GM18511 (cell line): ENCODE data around the gene POPDC3.
"Not testable (repeated sequence)": the region's sequence is repeated elsewhere in the genome, so short reads cannot be mapped to it uniquely, and the experiment has no call there.

Experiments used
- ATAC-seq: cut with Tn5 transposase; IDR thresholded peaks from one replicate; pipeline ENCODE4 v1.9.1; 2021; ENCODE audit warnings: mild to moderate bottlenecking, moderate library complexity; ENCODE audit not compliant: unreplicated experiment

POPDC3 gene, protein sequence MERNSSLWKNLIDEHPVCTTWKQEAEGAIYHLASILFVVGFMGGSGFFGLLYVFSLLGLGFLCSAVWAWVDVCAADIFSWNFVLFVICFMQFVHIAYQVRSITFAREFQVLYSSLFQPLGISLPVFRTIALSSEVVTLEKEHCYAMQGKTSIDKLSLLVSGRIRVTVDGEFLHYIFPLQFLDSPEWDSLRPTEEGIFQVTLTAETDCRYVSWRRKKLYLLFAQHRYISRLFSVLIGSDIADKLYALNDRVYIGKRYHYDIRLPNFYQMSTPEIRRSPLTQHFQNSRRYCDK

DNA sequence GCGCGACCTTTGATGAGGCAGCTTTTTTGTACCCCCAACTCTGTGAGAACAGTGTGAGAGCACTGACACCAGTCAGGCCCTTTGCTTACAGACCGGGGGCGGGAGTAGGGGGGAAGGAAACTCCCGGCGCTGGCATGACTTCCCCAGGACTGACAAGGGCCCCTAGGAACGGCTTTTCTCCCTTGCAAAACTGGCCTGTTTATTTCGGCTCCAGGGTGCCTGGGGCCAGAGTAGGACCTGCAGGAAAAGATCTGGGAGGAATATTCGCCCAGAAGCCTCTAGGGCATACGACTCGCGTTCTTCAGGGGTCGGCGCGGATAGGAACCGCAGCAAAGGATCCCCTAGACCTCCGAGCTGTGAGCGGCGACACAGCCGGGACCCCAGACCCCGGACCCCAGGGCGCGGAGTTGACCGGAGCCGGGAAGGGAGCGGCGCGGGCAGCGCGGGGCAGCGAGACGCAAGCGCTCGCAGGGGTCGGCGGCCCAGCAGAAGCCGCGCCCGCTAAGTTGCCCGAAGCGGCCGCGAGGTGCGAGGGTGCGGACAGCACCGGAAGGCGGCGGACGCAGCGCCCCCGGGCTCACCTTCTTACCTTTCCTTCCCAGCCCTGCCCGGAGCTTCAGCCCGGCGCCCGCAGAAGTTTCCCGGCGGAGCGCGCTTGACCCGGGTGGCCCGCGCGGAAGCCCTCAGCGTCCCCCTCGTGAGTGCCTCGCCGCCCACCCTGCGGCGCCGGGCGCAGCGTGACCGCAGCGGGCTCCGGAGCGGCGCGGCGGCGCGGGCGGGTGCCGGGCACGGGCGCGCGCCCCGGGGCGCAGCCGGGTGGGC, at the start of gene POPDC3:
Gene POPDC3, minus strand, starts transcription at position 771 of the 822 bp plus-strand sequence. CDS start 18,105 bp downstream, outside the sequence.
- peak; percentile 62 for ATAC-seq

DNA sequence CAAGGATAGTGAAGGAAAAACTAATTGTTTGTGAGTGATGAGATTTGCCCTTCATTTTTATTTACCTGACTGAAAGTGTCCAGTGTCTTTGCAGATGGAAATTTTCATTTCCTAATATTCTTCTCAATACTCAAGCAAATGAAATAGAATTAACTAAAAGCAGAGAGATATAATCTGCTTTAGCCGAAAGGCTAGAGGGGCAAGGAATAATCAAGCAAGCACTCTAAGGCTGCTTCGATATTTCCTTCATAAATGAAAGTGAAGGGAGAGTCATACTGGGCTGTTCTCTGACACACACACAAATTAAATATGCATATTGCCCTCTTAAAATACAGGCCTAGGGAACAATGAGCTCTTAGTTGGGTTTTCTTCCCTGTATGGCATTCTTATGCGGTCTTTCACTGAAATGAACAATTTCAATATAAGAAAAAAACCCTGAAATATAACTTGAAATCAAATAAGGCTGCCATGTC, 47.5 kb upstream of the POPDC3 start:
- no peak for ATAC-seq

DNA sequence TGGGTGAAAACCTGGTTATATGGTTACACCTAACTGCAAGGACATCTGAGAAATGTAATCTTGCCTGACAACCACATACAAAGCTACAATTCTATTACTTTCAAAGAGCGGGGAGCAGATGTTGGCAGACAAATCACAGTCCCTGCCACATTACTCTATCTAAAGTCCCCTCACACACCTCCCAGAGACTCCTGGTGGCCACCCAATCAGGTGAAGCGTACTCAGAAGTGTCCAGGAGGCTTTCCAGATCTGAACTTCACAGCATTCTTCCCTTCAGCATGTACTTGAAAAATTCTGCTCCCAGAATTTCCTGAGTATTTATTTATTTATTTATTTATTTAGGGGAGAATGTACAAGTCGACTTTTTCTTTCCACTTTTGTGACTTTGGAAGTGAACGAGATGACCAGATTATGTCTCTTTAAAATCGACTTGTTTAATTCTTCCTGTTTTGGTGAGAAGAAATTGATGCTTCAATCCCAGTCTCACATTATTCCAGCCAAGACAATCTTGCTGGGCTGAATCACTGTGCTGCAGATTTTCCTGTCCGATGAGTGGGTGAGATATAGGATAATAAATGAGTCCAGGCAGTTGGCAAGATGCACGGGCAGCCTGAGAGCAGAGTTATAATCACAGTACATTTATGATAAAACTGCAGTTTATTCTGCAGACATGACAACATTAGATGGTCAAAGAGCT, 46.9 kb upstream of the POPDC3 start:
- ATAC-seq: no peak

DNA sequence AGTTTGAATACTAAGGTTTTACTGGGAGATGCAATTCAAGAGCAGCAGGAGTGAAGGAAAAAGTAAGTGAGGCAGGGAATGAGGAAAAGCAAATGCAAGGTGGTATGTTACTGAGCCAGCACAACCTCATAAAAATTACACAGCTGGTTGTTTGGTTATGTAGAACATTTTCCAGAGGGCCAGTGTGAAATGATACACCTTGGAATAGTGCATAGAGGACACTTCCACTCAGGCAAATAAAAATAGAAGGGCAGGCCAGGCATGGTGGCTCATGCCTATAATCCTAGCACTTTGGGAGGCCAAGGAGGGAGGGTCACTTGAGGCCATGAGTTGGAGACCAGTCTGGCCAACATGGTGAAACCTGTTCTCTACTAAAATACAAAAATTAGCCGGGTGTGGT, 43.4 kb upstream of the POPDC3 start:
- no peak for ATAC-seq

DNA sequence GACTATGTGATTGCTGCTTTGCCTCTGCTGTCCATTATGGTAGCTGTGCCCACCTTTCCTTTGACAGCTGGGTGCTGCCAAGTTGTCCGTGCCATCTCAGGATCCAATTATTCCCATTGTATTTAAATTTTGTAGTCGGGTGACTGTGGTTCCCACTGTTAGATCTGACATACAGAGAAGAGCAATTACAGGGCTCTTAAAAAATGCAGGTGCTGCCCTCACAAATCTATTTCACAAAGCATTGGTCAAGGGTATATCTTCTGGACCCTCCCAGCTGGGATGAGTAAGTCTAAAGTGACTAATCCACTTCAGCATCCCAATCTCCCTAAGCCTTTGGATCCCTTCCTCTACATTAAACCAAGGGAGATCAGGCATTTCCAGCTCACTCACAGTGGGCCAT, 41.4 kb upstream of the POPDC3 start:
- ATAC-seq: not testable (repeated sequence)

DNA sequence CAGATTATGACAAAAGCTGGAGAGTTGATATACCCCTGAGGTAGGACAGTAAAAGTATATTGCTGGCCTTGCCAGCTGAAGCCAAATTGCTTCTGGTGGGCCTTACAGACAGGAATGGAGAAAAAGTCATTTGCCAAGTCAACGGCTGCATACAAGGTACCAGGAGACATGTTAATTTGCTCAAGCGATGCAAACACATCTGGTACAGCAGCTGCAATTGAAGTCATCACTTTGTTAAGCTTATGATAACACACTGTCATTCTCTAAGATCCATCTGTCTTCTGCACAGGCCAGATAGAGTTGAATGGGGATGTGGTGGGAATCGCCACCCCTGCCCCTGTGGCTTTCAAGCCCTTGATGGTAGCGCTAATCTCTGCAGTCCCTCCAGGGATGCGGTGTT, 40.4 kb upstream of the POPDC3 start:
- no peak for ATAC-seq

DNA sequence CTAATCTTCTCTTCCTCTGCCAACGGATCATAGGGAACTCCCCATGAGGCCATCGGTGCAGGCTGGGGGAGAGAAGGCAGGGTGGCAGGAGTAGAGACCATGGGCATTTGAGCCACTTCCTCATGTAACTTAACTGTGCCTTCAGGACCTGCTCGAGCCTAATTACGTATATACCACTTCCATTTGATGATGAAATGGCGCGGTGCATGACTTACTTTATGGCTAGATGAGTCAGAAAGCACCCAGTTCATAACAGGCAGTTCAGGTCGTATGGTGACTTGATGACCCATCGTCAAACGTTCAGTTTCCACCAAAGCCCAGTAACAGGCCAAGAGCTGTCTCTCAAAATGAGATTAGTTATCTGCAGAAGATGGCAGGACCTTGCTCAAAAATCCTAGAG, 39.4 kb upstream of the POPDC3 start:
- not testable (repeated sequence) for ATAC-seq

DNA sequence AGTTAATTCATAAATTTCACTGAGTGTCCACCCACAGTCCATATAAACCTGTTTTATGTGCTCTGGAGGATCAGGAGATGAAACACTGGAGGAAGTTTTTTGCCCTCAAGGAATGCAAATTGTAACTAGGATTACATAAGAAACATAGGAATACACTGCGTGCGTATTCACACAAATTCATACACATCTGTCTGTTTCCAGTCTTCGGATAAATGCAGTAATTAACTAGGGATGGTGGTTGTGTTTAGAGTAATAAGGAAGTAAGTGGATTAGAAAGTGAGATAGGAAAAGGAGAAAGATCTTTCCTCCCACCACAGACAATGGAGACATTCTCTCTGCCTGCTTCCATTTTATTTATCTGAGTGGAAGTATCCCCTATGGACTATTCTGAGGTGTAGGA, 35.7 kb upstream of the POPDC3 start:
- ATAC-seq: no peak

DNA sequence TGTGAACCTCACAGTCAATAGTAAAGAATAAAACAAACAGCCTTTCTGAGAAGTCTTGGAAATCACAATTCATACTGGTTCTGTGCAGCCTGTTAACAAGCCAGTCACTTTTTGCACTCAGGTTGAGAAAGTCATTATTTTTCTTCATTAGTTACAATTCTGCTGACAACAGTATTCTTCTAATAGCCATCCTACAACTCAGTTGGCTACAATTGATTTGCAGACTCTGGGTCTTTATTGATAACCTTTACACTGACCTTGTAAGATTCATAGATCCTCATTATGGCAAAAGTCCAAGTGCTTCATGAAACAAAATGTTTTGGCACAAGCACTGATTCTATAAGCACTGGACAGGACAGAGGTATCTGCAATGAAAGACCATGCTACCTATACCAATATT, 34.9 kb upstream of the POPDC3 start:
- ATAC-seq: no peak

DNA sequence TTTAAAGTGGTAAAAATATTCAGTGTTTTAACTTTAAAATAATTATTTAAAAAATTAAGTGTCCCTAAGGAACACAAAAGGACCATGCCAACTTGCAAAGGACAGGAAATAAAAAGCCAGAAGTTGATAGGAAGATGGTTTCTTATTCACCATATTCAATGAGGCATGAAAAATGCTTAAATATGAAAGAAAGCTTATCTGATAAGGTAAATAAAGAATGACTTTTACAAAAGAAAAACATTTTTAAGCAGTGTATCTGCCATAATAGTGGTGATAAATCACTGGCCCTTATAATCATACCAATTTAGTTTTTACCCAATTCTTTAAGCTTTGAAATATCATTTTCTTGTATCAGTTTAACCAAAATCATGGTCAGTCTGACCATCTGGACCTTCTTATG, 33.5 kb upstream of the POPDC3 start:
- ATAC-seq: no peak

DNA sequence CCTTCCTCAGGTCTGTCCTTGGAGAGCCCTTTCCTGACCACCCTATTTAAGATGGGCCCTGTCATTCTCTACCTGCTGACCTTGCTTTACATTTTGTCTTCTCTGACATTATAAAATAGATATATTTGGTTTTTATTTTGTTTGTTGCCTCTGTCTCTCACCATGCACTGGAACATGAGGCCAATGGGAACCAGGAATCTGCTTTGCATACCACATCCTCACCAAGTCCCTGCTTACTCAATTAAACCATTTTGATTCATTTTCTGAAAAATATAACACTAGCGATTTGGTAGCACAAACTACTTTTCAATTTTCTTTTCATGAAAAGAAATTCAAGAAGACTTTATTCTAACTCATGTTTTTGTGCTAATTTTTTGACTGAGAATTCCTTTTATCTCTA, 32.8 kb upstream of the POPDC3 start:
- peak; percentile 74 for ATAC-seq

DNA sequence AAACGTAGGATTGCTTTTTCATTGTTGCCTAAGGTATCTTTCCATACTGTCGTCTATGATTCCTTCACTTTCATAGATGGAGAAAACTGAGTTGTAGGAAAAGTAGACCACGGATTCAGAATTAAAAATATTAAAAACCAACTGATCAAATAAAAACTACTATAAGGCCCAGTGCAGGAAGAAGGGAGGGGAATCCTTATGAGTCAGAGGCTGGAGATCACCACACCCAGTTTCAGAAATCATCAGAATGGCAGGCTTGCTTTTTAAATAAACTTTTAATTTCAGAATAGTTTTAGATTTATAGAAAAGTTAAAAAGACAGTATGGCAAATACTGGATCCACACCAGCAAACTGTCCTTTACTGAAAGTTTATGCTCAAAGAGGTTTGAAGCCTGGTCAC, 32.0 kb upstream of the POPDC3 start:
- ATAC-seq: no peak

DNA sequence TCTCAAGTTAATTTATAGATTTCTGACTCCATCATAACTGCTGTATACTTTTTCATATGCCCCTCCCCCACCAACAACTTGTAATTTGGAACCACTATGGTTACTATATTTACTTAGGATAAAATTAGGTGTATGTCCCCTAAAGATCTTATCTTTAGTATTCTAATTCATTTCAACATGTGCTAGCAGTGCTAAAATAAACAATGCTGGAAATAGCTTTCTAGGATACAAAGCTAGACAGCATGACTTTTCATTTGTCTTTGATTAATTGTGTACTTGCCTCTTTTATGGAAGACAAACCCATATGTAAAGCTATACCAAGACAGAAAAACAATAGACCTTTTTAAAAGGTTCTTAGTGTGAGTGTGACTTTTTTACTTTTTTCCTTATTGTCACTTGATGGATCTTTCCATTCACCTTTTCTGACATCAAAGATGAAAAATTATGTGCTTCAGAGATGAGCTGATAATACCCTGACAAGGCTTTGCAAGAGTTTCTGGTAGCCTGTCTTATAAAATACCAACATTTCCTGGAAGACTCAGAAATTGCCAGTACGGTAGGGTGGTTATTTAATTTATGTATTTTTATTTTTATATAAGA, 31.2 kb upstream of the POPDC3 start:
- no peak for ATAC-seq

DNA sequence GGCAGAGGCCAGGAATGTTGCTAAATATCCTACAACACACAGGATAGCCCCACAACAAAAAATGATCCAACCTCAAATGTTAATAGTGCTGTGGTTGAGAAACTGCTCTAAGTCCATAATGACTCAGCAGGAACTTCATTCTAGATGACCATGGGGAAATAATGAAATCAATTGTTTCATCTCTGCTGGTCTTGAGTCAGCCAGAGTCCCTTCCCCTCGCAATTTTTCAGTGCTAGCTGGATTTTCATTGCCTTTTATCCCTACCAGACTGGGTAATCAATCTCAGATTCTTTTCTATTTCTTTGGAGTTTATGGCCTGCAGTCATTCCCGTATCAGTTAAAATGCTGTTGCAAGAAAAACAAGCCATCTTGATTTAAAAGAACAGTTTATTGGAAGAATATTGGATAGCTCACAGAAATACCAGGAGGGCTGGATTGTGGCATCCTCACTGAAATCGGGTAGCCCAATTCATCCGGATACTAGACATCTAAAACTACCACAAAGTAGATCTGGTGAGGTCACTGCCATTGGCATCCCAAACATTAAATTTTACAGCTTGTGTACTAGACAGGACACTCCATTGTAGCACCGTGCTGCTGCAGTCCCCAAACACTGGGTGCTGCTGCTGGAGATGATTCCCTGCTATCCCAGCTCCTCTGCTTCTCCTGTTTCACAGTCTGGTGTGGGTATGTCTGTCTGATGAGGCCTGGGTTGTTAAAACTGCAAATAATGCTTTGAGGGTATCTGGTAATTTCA, 30.3 kb upstream of the POPDC3 start:
- ATAC-seq: peak; percentile 48

DNA sequence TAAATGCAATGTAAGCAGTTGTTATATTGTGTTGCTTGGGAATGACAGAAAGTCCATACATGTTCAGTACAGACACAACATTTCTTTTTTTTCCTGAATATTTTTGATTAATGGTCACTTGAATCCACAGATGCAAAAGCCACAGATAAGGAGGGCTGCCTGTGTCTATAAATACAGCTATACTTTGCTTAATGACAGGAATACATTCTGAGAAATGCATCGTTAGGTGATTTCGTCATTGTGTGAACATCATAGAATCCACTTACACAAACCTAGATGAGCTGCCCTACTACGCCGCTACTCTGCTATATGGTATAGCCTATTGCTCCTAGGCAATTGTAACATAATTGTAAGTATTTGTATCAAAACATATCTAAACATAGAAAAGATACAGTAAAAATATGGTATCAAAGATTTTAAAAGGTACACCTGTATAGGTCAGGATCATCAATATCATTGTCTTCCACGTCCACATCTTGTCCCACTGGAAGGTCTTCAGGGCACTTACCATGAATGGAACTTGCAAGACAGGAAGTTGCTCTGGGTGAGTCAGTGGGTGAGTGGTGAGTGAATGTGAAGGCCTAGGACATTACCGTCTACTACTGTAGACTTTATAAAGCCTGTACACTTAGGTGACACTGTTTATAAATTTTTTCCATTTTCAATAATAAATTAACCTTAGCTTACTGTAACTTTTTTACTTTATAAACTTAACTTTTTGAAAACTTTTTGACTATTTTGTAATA, 27.9 kb upstream of the POPDC3 start:
- ATAC-seq: no peak

DNA sequence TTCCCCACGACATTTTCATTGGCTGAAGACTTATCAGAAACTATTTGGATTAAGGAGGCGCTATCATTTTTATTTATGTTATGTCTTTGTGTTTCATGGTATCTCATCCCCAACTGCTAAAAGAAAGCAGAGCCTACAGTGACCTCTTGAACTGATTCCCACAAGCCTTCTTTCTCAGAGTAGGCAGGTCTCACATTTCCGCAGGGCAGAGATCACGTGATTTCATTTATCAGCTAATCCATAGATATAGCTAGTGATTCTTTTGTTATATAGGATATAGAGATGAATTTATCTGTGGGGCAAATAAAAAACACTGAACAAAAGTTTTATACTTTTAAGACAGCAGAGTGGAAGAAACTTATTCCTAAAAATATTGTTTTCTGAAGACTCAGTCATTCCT, 25.0 kb upstream of the POPDC3 start:
- no peak for ATAC-seq

DNA sequence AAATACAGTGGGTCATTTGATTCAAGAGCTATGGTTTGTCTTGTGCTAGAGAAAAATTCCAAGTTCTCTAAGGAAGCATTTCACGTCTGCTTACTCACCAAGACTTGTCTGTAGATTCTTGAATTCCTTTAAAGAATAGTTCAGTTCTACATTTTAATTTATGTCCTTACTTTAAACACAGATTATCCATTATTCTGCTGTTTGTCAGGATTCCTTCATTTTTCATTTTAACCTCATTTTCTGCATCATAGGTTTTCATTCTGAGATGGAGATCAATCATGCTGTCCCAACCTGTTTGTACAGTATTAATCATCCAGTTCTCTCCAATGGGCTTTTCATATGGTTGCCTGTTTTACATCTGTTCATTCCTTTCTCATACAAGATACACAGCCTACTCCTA, 24.5 kb upstream of the POPDC3 start:
- ATAC-seq: no peak

DNA sequence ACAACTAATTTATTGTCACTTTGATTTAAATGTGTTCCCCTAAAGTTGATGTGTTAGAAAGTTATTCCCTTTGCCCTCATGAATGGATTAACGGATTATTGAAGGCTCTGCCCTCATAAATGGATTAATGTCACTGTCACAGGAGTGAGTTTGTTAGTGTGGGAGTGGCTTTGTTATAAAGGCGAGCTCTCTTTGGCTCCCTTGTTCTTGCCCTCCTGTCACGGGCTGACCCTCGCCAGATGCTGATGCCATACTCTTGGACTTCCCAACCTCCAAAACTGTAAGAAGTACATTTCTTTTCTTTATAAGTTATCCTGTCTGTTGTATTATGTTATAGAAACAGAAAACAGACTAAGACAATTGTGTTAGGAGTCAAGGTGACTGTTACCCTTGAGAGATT, 22.7 kb upstream of the POPDC3 start:
- ATAC-seq: no peak

DNA sequence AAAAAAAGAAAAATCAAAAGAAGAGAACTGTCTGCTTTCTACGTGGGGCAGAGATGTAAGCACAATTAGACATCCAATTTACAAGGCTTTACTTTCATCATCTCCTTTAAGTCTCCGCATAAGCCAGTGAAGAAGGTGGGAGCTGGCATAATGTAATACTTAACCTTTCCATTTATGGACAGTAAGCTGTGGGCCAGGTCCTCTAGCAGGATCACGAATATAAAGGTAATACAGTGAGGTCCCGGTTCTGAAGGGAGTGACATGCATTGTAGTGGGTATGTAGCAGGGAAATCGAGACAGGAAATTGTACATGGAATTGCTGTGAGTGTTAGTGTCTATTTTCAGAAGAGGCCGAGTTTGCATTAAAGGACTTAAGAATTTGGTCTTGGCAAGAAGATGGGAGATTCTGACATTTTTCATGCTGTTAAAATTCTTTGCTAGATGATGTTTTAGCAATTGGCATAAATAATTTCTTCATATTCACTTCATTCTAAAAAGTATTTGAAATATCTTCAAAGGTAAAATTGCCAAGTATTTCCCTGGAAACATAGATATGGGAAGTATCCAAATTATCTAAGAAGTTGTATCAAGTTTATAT, 20.4 kb upstream of the POPDC3 start:
- no peak for ATAC-seq
